Umbilical cord (tissue), 2 donors: ENCODE results near the gene MPHOSPH9. TPM values are rescaled to one million over a fixed set of nuclear protein-coding genes. Genes with fewer than 3 reads are reported as not detected.
"Not testable (repeated sequence)": the region's sequence is repeated elsewhere in the genome, so short reads cannot be mapped to it uniquely, and the experiment has no call there.

ENCODE experiments used
- DNase-seq: peaks from one replicate; pipeline ENCODE4 v3.0.0-alpha.2; 2015; ENCODE audit warnings: low spot score
- total RNA-seq: library from RNA; depleted of rRNA; stranded (reverse); fragments of >200 nt; gene quantifications from one replicate; pipeline ENCODE4 v1.2.3, GENCODE V29; 2014; ENCODE audit warnings: low replicate concordance; ENCODE audit not compliant: insufficient read depth

The MPHOSPH9 gene
- total RNA-seq, 1 donor from 2014 or later = 52.2 TPM

- no peak for DNase-seq
Observed at GRCh38 chr12:123254853-123255446, 22.0 kb upstream of the MPHOSPH9 start.

- no peak for DNase-seq
Observed at GRCh38 chr12:123253641-123254459, 20.9 kb upstream of the MPHOSPH9 start.

- DNase-seq = not testable (repeated sequence)
Observed at GRCh38 chr12:123252365-123252764, 19.4 kb upstream of the MPHOSPH9 start.

GRCh38 chr12:123251403-123252076 is 18.6 kb upstream of the MPHOSPH9 start:
- DNase-seq = no peak

- DNase-seq = peak; percentile 66
Observed at GRCh38 chr12:123250471-123251383, 17.8 kb upstream of the MPHOSPH9 start.

DNA sequence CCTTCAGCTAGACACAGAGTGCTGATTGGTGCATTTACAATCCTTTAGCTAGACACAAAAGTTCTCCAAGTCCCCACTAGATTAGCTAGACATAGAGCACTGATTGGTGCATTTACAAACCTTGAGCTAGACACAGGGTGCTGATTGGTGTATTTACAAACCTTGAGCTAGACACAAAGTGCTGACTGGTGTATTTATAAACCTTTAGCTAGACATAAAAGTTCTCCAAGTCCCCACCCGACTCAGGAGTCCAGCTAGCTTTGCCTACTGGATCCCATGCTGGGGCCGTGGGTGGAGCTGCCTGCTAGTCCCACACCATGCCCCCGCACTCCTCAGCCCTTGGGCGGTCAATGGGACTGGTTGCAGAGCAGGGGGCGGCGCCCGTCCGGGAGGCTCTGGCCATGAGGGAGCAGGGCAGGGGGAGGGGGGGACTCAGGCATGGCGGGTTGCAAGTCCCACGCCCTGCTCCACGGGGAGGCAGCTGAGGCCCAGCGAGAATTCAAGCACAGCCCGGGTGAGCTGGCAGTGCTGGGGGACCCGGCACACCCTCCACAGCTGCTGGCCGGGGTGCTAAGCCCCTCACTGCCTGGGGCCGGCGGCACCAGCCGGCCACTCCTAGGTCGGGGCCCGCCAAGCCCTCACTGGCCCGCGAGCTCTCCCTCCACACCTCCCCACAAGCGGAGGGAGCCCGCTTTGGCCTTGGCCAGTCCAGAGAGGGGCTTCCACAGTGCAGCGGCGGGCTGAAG is 16.2 kb upstream of the MPHOSPH9 start:
- not testable (repeated sequence) for DNase-seq

DNA sequence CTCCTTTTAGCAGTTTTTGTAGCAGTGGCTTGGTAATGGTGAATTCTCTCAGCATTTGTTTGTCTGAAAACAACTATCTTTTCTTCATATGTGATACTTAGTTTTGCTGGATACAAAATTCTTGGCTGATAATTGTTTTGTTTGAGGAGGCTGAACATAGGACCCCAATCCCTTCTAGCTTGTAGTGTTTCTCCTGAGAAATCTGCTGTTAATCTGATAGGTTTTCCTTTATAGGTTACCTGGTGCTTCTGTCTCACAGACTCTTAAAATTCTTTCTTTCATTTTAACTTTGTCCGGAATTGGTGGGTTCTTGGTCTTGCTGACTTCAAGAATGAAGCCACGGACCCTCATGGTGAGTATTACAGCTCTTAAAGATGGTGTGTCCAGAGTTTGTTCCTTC is 15.2 kb upstream of the MPHOSPH9 start:
- DNase-seq = not testable (repeated sequence)

DNA sequence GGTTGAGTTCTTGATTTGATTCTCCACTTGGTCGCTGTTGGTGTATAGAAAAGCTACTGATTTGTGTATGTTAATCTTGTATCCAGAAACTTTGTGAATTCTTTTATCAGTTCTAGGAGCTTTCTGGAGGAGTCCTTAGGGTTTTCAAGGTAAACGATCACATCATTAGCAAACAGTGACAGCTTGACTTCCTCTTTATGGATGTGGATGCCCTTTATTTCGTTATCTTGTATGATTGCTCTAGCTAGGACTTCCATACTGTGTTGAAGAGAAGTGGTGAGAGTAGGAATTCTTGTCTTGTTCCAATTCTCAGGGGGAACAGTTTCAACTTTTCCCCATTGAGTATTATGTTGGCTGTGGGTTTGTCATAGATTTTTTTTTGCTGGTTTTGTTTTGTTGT is 12.7 kb upstream of the MPHOSPH9 start:
- DNase-seq = no peak

- no peak for DNase-seq
Observed at GRCh38 chr12:123243671-123244262, 10.8 kb upstream of the MPHOSPH9 start.

DNA sequence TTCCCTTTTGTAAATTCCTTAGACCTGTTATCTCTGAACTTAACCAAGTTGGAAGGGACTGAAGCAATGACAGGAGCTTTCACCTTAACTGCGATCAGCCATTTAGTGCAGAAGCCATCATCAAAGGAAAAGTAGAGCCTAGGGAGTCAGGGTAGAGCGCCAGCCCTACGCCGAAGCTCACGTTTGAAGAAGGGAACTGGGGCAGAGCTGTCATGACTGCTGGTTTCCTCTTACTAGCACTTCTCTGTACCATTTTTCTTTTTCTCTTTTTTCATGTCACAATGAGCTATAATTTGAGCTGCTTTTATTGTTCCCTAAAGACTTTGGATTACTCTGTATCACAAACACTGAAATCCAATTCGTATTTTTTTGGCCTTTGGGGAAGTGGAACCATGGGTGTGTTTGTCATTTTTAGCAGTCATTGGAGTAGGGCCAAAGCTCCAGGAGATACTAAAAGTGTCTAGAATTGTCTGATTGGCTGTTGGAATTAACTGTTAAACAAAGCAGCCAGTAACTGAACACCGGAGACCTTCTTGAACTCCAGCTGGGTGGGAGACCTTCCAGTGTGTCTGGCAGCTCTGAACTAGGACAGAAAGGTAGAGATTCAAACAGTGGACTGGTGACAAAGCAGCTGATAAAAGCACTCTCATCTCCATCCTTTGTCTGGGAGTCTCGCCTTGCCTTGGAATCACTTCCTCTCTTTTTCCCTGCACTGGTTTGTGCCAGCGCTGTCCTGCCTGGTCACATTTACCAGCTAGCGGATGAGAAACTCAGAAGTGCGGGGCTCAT is 9.4 kb upstream of the MPHOSPH9 start:
- no peak for DNase-seq

DNA sequence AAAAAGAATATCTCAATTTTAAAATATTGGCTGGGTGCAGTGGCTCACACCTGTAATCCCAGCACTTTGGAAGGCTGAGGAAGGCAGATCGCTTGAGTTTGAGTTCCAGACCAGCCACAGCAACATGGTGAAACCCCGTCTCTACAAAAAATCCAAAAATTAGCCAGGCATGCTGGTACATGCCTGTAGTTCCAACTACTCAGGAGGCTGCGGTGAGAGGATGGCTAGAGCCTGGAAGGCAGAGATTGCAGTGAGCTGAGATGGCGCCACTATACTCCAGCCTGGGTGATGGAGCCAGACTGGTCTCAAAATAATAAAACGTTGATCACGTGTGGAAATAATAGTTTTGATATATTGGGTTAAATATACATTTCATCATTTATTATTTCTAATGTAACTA is 6.0 kb upstream of the MPHOSPH9 start:
- DNase-seq = no peak

- no peak for DNase-seq
Observed at GRCh38 chr12:123238330-123238682, 5.4 kb upstream of the MPHOSPH9 start.

DNA sequence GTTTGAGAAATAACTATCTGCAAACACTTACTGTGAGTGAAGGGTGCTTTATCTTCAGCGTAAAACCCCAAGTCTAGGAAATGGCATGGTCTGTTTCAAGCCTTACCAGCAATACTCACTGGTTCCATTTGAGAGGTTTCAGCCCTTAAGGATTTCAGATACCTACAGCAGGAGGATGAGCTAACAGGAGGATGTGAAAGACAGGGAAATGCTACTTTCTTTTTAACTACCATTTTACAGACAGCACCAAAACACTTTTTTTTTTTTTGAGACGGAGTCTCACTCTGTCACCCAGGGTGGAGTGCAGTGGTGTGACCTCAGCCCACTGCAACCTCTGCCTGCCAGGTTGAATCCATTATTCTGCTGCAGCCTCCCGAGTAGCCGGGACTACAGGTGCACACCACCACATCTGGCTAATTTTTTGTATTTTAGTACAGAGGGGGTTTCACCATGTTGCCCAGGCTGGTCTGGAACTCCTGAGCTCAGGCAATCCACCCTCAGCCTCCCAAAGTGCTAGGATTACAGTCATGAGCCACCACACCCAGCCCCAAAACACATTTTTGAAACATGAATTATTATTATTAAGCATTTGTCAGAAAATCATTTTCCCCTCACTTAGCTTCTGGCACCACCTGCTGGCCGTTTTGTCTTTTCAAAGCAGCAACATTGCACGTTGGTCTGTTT is 4.8 kb upstream of the MPHOSPH9 start:
- DNase-seq = peak; percentile 66

- no peak for DNase-seq
Observed at GRCh38 chr12:123233505-123234308, 766 bp upstream of the MPHOSPH9 start.

DNA sequence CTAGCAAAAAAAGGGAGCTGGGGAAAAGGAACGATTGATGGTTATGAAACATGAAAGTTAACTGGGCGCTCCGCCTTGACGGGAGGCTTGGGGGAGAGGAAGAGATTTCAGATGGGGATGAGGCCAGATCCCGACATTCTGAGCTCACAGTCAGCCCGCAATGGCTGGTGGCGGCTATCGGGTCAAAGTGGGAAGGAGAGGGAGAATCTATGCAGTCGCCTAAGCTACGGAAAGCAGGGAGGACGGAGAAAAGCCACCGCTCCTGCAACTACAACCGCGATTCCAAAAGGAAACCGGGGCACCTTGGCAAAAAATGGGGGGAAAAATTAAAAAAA is 502 bp downstream of the MPHOSPH9 start:
- DNase-seq = no peak

DNA sequence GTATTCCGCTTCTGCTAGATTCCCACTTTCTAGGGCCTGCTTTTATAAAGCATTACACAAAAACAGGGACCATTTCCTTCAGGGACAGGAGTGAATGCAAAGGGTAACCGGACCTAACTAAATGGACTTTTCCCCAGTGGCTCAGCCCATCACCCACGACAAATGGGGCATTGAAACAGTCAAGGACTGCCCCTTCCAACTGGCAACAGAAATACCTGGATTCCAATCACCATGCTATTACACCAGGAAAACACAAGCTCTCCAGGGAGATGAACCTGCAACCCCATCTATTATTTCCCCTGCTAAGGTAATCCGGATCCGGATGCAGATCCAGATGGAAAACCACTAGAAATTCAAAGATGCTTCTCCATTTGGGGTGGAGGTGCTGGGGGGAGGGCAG is 1.0 kb downstream of the MPHOSPH9 start:
- DNase-seq = no peak

- DNase-seq = no peak
Observed at GRCh38 chr12:123229051-123229450, 3.9 kb downstream of the MPHOSPH9 start.

GRCh38 chr12:123227581-123228258 is 5.2 kb downstream of the MPHOSPH9 start:
- no peak for DNase-seq
